ENCODE measurements around the gene POLK. TPM values are rescaled to one million over a fixed set of nuclear protein-coding genes. Genes with fewer than 3 reads are reported as not detected.
"Not testable (repeated sequence)": the region's sequence is repeated elsewhere in the genome, so short reads cannot be mapped to it uniquely, and the experiment has no call there.

POLK gene
- total RNA-seq, 1 donor from 2014 or later = 40.1 TPM

- DNase-seq (ENCODE audit: low read depth) = no peak
Observed at GRCh38 chr5:75608870-75609269, 97.2 kb downstream of the POLK start.

GRCh38 chr5:75610201-75610600 is 98.5 kb downstream of the POLK start:
- no peak for DNase-seq (ENCODE audit: low read depth)

- DNase-seq (ENCODE audit: low read depth) = not testable (repeated sequence)
Observed at GRCh38 chr5:75610859-75611310, 99.2 kb downstream of the POLK start.

- peak; percentile 32 for DNase-seq (ENCODE audit: low read depth)
Observed at GRCh38 chr5:75611311-75612225, 99.9 kb downstream of the POLK start, which contains the start of gene ANKDD1B. ANKDD1B (plus strand) TSS chr5:75611453; CDS start chr5:75611635, 182 bp downstream.

- DNase-seq (ENCODE audit: low read depth) = no peak
Observed at GRCh38 chr5:75612226-75612569, 100.5 kb downstream of the POLK start.

GRCh38 chr5:75612901-75613300 is 101.2 kb downstream of the POLK start:
- DNase-seq (ENCODE audit: low read depth) = no peak

- DNase-seq (ENCODE audit: low read depth) = no peak
Observed at GRCh38 chr5:75614176-75614575, 102.5 kb downstream of the POLK start.

- DNase-seq (ENCODE audit: low read depth) = no peak
Observed at GRCh38 chr5:75616371-75616881, 104.7 kb downstream of the POLK start.

- DNase-seq (ENCODE audit: low read depth) = no peak
Observed at GRCh38 chr5:75616971-75617621, 105.4 kb downstream of the POLK start.

- DNase-seq (ENCODE audit: low read depth) = no peak
Observed at GRCh38 chr5:75617736-75618352, 106.2 kb downstream of the POLK start.

- no peak for DNase-seq (ENCODE audit: low read depth)
Observed at GRCh38 chr5:75620184-75620959, 108.7 kb downstream of the POLK start.

GRCh38 chr5:75622564-75622963 is 110.9 kb downstream of the POLK start:
- DNase-seq (ENCODE audit: low read depth) = peak; percentile 9

GRCh38 chr5:75623846-75624245 is 112.2 kb downstream of the POLK start:
- DNase-seq (ENCODE audit: low read depth) = no peak

- no peak for DNase-seq (ENCODE audit: low read depth)
Observed at GRCh38 chr5:75626959-75627358, 115.3 kb downstream of the POLK start.

GRCh38 chr5:75627801-75628200 is 116.1 kb downstream of the POLK start:
- no peak for DNase-seq (ENCODE audit: low read depth)

- DNase-seq (ENCODE audit: low read depth) = no peak
Observed at GRCh38 chr5:75630875-75631274, 119.2 kb downstream of the POLK start.

GRCh38 chr5:75632321-75632720 is 120.6 kb downstream of the POLK start:
- no peak for DNase-seq (ENCODE audit: low read depth)

- no peak for DNase-seq (ENCODE audit: low read depth)
Observed at GRCh38 chr5:75637949-75638348, 126.3 kb downstream of the POLK start.

GRCh38 chr5:75639535-75640311 is 128.0 kb downstream of the POLK start:
- DNase-seq (ENCODE audit: low read depth) = no peak

- no peak for DNase-seq (ENCODE audit: low read depth)
Observed at GRCh38 chr5:75640395-75640794, 128.7 kb downstream of the POLK start.

Data from myocyte (in vitro differentiated cells).